ENCODE measurements around the gene CYP3A5.

The CYP3A5 gene

GRCh38 chr7:99605527-99605926 is 74.3 kb downstream of the CYP3A5 start:
- DNase-seq, result no peak

- no peak for DNase-seq
Measured at GRCh38 chr7:99601656-99602310, 78.0 kb downstream of the CYP3A5 start.

- DNase-seq, result no peak
Measured at GRCh38 chr7:99599836-99600235, 80.0 kb downstream of the CYP3A5 start.
